ENCODE results near the gene PIP5K1A.

PIP5K1A gene

DNA sequence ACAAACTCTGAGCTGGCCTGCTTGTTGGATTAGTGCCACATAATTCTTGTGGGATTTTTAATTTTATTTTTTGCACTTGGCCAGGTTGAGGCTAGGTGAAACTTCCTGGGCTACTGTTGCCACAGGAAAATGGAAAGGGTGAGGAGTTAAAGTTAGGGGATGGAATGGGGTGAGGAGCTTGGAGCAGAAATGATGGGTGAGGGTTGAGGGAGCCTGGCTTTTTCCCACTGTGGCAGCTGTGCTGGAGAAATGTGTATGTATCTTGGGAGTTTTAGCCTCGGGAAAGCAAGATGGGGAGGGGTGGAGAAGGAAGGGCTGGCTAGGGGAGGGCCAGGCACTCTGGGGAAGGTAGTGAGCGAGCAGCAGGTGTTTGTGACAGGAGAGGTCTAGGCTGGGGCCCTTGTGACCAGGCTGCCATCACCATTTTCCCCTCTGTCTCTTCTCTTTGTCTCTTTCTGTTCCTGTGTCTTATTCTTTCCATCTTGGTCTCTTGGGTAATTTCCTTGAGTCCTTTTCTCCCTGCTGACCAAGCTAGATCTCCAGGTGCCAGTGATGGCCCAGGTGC lies 85.7 kb downstream of the PIP5K1A start:
- Histone ChIP-seq H3K9ac (ENCODE audit: low read length) (peak overlapping the region; percentile 74; the same call in 1 of the 2 replicates), H3K4me3 (ENCODE audit: insufficient read depth, low read length, poor library complexity, severe bottlenecking) (no peak overlapping the region), H3K27me3 (ENCODE audit: low read length) (no peaks in the 10 kb centered on the region), H3K9me2 (replicated peaks; ENCODE audit: insufficient read depth, low read length) (no peaks in the 10 kb centered on the region), H3K27ac (ENCODE audit: low read depth, low read length) (no peak overlapping the region), H3K9me3 (ENCODE audit: insufficient read depth, low read length) (no peaks in the 10 kb centered on the region), H3K4me2 (ENCODE audit: low read depth, low read length, poor library complexity, severe bottlenecking) (peak overlapping the region; percentile 87), H2AFZ (ENCODE audit: low read depth, low read length, severe bottlenecking) (no peak overlapping the region), H4K20me1 (ENCODE audit: low read depth, low read length) (no peaks in the 10 kb centered on the region; the same call in 1 of the 2 replicates), H3K79me2 (ENCODE audit: insufficient read depth, low read length) (peaks cover 27% of the 10 kb centered on the region), H3K36me3 (ENCODE audit: low read length) (no peaks in the 10 kb centered on the region), H3F3A (ENCODE audit: insufficient read depth) (peaks cover 8% of the 10 kb centered on the region)
- TF ChIP-seq, protein P1, sequence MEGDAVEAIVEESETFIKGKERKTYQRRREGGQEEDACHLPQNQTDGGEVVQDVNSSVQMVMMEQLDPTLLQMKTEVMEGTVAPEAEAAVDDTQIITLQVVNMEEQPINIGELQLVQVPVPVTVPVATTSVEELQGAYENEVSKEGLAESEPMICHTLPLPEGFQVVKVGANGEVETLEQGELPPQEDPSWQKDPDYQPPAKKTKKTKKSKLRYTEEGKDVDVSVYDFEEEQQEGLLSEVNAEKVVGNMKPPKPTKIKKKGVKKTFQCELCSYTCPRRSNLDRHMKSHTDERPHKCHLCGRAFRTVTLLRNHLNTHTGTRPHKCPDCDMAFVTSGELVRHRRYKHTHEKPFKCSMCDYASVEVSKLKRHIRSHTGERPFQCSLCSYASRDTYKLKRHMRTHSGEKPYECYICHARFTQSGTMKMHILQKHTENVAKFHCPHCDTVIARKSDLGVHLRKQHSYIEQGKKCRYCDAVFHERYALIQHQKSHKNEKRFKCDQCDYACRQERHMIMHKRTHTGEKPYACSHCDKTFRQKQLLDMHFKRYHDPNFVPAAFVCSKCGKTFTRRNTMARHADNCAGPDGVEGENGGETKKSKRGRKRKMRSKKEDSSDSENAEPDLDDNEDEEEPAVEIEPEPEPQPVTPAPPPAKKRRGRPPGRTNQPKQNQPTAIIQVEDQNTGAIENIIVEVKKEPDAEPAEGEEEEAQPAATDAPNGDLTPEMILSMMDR (IDR thresholded peaks at IDR 0.05; ENCODE audit: insufficient read depth, low read length, poor library complexity, severe bottlenecking) = no peak
- no peak for TF ChIP-seq EZH2phosphoT487 (conservative IDR thresholded peaks at IDR 0.05; ENCODE audit: low read length)

DNA sequence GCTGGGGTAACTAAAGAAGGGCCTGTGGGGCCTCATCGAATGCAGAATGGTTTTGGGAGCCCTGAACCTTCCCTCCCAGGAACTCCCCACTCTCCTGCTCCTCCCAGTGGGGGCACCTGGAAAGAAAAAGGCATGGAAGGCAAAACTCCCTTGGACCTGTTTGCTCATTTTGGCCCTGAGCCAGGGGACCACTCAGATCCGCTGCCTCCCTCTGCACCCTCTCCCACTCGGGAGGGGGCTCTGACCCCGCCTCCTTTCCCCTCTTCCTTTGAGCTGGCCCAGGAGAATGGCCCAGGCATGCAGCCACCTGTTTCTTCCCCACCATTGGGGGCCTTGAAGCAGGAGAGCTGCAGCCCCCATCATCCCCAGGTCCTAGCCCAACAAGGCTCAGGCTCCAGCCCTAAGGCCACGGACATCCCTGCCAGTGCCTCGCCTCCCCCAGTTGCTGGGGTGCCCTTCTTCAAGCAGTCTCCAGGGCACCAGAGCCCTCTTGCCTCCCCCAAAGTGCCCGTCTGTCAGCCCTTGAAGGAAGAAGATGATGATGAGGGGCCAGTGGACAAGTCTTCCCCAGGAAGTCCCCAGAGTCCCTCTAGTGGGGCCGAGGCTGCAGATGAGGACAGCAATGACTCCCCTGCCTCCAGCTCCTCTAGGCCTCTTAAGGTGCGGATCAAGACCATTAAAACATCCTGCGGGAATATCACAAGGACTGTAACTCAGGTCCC lies 88.4 kb downstream of the PIP5K1A start:
- Histone ChIP-seq H3K79me2 (ENCODE audit: insufficient read depth, low read length) (peaks cover 27% of the 10 kb centered on the region), H3K9me2 (replicated peaks; ENCODE audit: insufficient read depth, low read length) (no peaks in the 10 kb centered on the region), H3K9me3 (ENCODE audit: insufficient read depth, low read length) (no peaks in the 10 kb centered on the region), H3K9ac (ENCODE audit: low read length) (no peak overlapping the region), H3K4me2 (ENCODE audit: low read depth, low read length, poor library complexity, severe bottlenecking) (no peak overlapping the region), H3F3A (ENCODE audit: insufficient read depth) (no peaks in the 10 kb centered on the region), H3K36me3 (ENCODE audit: low read length) (no peaks in the 10 kb centered on the region; the same call in 1 of the 2 replicates), H4K20me1 (ENCODE audit: low read depth, low read length) (no peaks in the 10 kb centered on the region; the same call in 1 of the 2 replicates), H3K27ac (ENCODE audit: low read depth, low read length) (no peak overlapping the region), H3K4me3 (ENCODE audit: insufficient read depth, low read length, poor library complexity, severe bottlenecking) (no peak overlapping the region), H3K27me3 (ENCODE audit: low read length) (no peaks in the 10 kb centered on the region), H2AFZ (ENCODE audit: low read depth, low read length, severe bottlenecking) (no peak overlapping the region)
- TF ChIP-seq, protein P1 (IDR thresholded peaks at IDR 0.05; ENCODE audit: insufficient read depth, low read length, poor library complexity, severe bottlenecking) = no peak

DNA sequence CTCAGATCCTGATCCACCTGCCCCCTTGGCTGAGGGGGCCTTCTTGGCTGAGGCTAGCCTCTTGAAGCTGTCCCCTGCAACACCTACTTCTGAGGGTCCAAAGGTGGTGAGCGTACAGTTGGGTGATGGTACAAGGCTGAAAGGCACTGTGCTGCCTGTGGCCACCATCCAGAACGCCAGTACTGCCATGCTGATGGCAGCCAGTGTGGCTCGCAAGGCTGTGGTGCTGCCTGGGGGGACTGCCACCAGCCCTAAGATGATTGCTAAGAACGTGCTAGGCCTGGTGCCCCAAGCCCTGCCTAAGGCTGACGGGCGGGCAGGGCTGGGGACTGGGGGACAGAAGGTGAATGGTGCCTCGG lies 89.0 kb downstream of the PIP5K1A start:
- no peaks in the 10 kb centered on the region for H3F3A ChIP-seq (ENCODE audit: insufficient read depth)
- no peaks in the 10 kb centered on the region; the same call in 1 of the 2 replicates for H3K36me3 ChIP-seq (ENCODE audit: low read length)
- no peak overlapping the region for H3K27ac ChIP-seq (ENCODE audit: low read depth, low read length)
- no peak overlapping the region for H3K4me2 ChIP-seq (ENCODE audit: low read depth, low read length, poor library complexity, severe bottlenecking)
- H2AFZ ChIP-seq (ENCODE audit: low read depth, low read length, severe bottlenecking) = no peak overlapping the region
- no peaks in the 10 kb centered on the region; the same call in 1 of the 2 replicates for H4K20me1 ChIP-seq (ENCODE audit: low read depth, low read length)
- H3K79me2 ChIP-seq (ENCODE audit: insufficient read depth, low read length) = peaks cover 27% of the 10 kb centered on the region
- TF ChIP-seq, protein P1 (IDR thresholded peaks at IDR 0.05; ENCODE audit: insufficient read depth, low read length, poor library complexity, severe bottlenecking) = no peak
- no peak for TF ChIP-seq EZH2phosphoT487 (conservative IDR thresholded peaks at IDR 0.05; ENCODE audit: low read length)
- no peaks in the 10 kb centered on the region for H3K27me3 ChIP-seq (ENCODE audit: low read length)
- no peaks in the 10 kb centered on the region for H3K9me3 ChIP-seq (ENCODE audit: insufficient read depth, low read length)
- no peak overlapping the region for H3K9ac ChIP-seq (ENCODE audit: low read length)
- no peaks in the 10 kb centered on the region for H3K9me2 ChIP-seq (replicated peaks; ENCODE audit: insufficient read depth, low read length)
- no peak overlapping the region for H3K4me3 ChIP-seq (ENCODE audit: insufficient read depth, low read length, poor library complexity, severe bottlenecking)
